Posterior cingulate gyrus (tissue), 11 donors: ENCODE results near the gene AEBP1.
A peak's percentile ranks its signal among the peaks of the same experiment; 100 is the strongest.

Source experiments
- DNase-seq, 10 donors: peaks; one replicate each; pipeline versions ENCODE4 v3.0.0 to v3.0.0-alpha.2; 2020 to 2021; ENCODE audit warnings: mixed read lengths in 3 of 10
- intact Hi-C: fragments of 100-400 bp; cut with DNase I; formaldehyde crosslinking; loops from one replicate; pipeline ENCODE4 v1.15.1; 2023

The AEBP1 gene

DNA sequence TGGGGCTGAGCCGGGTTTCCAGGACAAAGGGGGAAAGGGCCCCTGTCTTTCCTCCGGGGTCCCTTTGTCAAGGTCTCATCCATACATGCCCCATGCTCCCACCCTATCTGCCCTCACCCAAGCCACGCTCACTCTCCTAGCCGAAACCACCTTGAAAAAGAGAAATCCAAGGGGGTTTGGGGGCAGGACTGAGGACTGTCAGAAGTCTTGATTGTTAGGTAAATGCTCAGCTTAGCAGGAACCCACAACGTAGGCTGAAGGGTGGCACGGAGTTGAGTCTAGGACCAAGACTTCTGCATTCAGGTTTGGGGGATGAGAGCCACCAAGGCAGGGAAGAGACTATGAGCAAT lies 38.1 kb upstream of the AEBP1 start:
- peak in 1 of 10 donors; percentile 70 for DNase-seq
- intact Hi-C loops, result no loop called here

DNA sequence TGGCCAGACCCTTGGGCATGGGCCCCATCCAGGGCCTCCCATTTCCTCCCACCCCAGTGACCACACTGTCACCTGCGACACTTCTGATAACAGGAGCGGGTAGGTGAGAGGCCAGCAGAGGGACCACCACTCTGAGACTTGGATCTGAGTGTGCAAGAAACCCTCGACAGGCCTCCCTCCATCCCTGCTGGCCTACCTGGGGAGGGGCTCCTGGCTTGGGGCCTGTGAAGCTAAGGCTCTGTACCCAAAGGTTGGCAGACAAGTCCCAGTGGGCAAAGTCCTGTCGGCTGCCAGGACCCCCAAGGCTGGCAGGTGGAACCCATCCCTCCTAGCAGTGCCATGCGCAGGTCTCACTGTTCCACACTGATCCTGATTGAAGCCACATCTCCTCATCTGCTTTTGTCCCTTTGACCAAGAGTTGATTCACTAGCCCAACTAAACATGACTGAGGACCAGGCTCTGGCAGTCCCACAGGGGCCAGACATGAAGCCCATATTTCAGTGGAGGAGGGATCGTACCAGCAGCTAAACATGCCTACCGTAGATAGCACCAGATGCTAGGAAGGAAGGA lies 37.6 kb upstream of the AEBP1 start:
- peak in 3 of 10 donors; percentile 60 to 81 (median 64) for DNase-seq
- intact Hi-C loops, result no loop called here

GRCh38 chr7:44067064-44067951 lies 36.8 kb upstream of the AEBP1 start:
- intact Hi-C loops, result no loop called here
- peak in 3 of 10 donors; percentile 44 to 66 (median 59) for DNase-seq

- DNase-seq, result peak in 3 of 10 donors; percentile 13 to 50 (median 27)
- intact Hi-C loops, result no loop called here
Observed at GRCh38 chr7:44068054-44068453, 36.1 kb upstream of the AEBP1 start.

DNA sequence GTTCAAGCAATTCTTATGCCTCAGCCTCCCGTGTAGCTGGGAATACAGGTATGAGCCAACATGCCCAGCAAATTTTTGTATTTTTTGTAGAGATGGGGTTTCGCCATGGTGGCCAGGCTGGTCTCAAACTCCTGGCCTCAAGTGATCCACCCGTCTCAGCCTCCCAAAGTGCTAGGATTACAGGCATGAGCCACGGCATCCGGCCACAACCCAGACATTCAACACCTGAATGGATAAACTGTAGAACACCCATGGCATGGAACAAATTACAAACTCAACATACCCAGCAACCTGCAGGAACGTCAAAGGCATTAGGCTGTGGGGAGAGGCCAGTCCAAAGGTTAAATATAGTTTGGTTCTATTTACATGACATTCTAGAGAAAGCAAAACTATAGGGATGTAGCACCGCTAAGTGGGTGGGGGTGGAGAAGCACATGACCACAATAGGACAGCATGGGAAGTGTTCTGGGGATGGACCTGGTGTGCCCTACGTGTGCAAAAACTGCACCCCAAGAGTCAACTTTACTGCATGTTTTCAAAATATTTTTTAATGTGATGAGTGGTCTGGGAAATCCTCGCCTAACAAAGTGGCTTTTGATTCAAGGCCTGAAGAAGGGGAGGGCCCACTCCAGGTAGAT lies 32.3 kb upstream of the AEBP1 start:
- DNase-seq, result peak in 3 of 10 donors; percentile 14 to 52 (median 43)
- intact Hi-C loops, result no loop called here

- intact Hi-C loops, result no loop called here
- DNase-seq, result peak in 8 of 10 donors; percentile 45 to 92 (median 68)
Observed at GRCh38 chr7:44072364-44073231, 31.5 kb upstream of the AEBP1 start.

GRCh38 chr7:44073664-44074348 lies 30.3 kb upstream of the AEBP1 start:
- peak; percentile 61 to 95 (median 74) for DNase-seq
- intact Hi-C loops, result no loop called here

DNA sequence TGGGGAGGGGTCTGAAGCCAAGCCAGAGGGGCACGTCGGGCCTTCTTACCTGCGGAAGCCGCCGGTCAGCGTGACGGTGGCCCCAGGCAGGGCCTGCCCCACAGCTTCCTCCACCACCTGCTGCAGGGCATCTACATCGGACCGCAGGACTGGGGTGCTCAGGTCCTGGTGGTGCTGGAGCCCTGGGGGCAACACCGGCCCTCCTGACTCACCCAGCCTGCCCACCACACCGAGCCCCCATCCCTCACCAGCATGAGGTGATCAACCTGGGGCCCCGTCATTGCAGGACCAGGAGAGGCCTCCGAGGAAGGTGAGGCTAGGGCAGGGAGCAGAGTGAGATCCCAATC lies 29.8 kb upstream of the AEBP1 start:
- peak in 2 of 10 donors; percentile 67 to 82 for DNase-seq
- intact Hi-C loops, result no loop called here

GRCh38 chr7:44075296-44076075 lies 28.7 kb upstream of the AEBP1 start:
- peak in 2 of 10 donors; percentile 63 to 73 for DNase-seq
- intact Hi-C loops, result no loop called here

DNA sequence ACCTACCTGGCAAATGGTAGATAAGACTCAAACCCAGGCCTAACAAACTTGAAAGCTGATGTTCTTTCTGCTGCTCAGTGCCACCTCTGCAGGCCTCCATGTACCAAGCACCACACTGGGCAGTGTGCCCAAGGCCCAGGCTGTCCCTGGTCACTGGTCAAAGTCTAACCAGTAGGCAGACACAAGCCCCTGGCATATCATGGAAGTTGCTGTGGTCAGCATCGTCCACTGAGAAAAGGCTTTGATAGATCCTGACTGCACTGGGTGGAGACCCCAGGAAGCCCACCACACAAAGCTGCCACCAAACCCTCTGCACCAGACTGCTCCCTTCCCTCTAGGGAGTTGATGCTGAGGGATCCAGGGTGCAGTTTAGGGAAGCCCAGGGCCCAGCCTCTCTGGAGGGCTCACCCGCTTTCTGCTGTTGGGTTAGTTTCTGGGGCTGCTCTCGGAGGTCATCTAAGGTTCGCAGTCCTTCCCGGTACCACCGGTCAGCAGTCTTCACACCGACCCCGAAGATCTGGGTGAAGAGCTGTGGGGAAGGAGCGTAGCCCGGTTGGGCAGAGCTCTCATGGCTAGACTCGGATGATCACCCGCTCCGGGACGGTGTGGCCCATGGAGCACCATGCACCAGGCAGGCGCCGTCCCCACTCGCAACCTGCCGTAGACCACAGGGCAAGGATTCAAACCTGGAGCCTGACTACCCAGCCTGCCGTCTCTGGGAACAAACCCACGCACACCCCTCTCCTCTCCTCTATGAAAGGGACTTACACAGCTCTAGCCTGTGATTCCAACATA lies 27.8 kb upstream of the AEBP1 start:
- intact Hi-C loops, result no loop called here
- peak in 3 of 10 donors; percentile 66 to 73 (median 67) for DNase-seq

GRCh38 chr7:44077061-44077460 lies 27.1 kb upstream of the AEBP1 start:
- intact Hi-C loops, result no loop called here
- peak in 3 of 10 donors; percentile 10 to 73 (median 72) for DNase-seq

DNA sequence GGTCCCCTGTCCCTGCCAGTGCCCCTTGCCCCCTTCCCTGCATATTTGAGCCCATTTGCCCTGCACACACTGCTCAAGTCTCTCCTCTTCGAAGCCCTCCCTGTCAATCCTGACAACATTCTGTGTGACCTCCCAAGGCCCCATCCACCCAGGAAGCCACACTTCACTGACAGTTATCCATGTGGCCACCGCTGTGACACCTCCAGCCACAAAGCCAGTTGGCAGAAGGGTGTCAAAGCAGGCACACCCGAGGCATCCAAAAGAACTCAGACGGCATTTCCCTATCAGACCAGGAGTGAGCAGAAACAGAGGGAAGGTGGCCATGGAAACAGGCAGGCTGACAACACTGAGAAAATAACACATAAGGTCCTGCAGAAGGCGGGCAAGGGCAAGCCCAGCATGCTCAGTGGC lies 26.5 kb upstream of the AEBP1 start:
- intact Hi-C loops, result no loop called here

DNA sequence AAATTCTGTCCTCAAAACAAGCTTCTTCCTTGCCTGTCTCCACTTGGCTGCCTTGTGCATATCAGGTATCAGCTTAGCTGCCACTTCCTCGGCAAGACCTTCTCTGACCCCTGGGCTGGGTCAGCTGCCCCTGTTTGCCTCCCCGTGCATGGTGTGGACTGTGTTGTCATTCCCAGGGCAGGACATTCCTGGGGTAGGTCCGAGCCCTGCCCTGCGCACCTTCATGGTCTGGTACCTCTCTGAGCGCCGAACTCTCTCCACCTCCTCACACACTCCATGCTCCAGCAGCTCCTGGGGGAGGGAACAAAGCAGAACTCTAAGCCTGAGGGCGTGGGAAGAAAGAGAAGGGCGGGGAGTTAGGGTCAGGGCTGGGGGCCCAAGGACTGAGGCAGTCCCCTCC lies 25.6 kb upstream of the AEBP1 start:
- peak in 3 of 10 donors; percentile 7 to 60 (median 38) for DNase-seq
- intact Hi-C loops, result no loop called here

More for the DNA sequence above, 26.5 kb upstream of the AEBP1 start:
- DNase-seq, result peak in 2 of 10 donors; percentile 11 to 46

GRCh38 chr7:44079331-44080021 lies 24.7 kb upstream of the AEBP1 start:
- intact Hi-C loops, result loop anchor here (5.0 kb wide), 2 partner anchors 32 to 123 kb away; partner anchors contain the start of gene YKT6
- peak in 3 of 10 donors; percentile 63 to 73 (median 65) for DNase-seq

GRCh38 chr7:44080118-44080517 lies 24.0 kb upstream of the AEBP1 start:
- intact Hi-C loops, result loop anchor here (5.0 kb wide), 2 partner anchors 33 to 122 kb away; partner anchors contain the start of gene YKT6
- peak in 3 of 10 donors; percentile 44 to 81 (median 54) for DNase-seq

DNA sequence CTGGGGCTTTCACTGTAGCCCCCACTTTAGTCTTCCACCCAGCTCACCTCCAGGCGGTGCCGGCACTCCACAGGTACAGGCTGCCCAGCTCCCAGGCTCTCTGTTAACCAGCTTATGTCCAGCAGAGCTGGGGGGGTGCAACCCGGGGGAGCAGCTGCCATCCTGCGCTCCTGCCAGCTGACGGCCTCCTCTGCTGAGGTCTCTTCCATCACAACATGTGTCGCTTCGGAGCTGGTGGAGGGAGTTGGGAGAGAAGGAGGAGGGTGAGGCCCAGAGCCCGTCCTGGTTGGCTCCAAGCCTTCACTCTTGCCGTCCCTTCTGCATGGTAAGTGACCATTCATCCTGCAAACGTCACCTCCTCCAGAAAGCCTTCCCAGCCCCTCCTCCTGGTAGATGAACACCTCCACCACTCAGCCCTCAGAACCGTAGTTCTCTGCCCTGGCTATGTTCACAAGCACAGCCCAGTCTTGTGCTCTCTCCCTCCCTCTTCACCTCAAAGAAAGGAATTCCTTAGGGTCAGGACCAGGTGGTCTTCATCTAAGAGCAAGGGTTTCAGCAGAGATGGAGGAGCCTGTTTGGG lies 23.4 kb upstream of the AEBP1 start:
- intact Hi-C loops, result loop anchor here (5.0 kb wide), 2 partner anchors 33 to 122 kb away; partner anchors contain the start of gene YKT6

GRCh38 chr7:44081266-44081748 lies 22.8 kb upstream of the AEBP1 start:
- intact Hi-C loops, result loop anchor here (5.0 kb wide), 2 partner anchors 34 to 121 kb away; partner anchors contain the start of gene YKT6
- DNase-seq, result peak in 2 of 10 donors; percentile 13 to 38

More for the DNA sequence above, 23.4 kb upstream of the AEBP1 start:
- DNase-seq, result peak in 3 of 10 donors; percentile 39 to 59 (median 59)
